H1 (cell line): Measurements from ENCODE around the gene TMEM18. TPM values are rescaled to one million over a fixed set of nuclear protein-coding genes. Genes with fewer than 3 reads are reported as not detected.

ENCODE experiments used
- CTCF ChIA-PET: fragments of 300-600 bp; sonication (Branson Sonifier 250); formaldehyde crosslinking; loops from one replicate; lab custom pipeline; 2021; ENCODE audit not compliant: partially characterized antibody; lab: Charles Lee
- POLR2A ChIA-PET: fragments of 300-600 bp; sonication (Branson Sonifier 250); formaldehyde crosslinking; loops from one replicate; lab custom pipeline; 2021; ENCODE audit warnings: inconsistent platforms; ENCODE audit not compliant: partially characterized antibody; lab: Charles Lee
- DNase-seq, 2 experiments: peaks; one replicate each; pipeline versions ENCODE4 v3.0.0 to v3.0.0-alpha.2; 2010 to 2022; ENCODE audit warnings: low spot score in 2 of 2, low read depth in 1 of 2, mixed read lengths in 1 of 2
- FAIRE-seq: peaks from 2 replicates; lab custom pipeline; 2011; peaks lifted over from hg19 to GRCh38; lab: Jason Lieb, UNC
- H2AFZ ChIP-seq: 2 replicates; pipeline ENCODE4 v1.8.1; 2012; ENCODE audit warnings: low read length, inconsistent platforms
- H2AK5ac ChIP-seq: 2 replicates; pipeline ENCODE4 v1.6.1; 2013; ENCODE audit warnings: low read depth, low read length
- H2BK120ac ChIP-seq: replicated peaks from 2 replicates; pipeline ENCODE3; 2013; ENCODE audit warnings: low read depth, low read length, inconsistent platforms
- H2BK12ac ChIP-seq: 2 replicates; pipeline ENCODE4 v1.6.1; 2013; ENCODE audit warnings: low read depth, low read length
- H2BK15ac ChIP-seq: 2 replicates; pipeline ENCODE4 v1.6.1; 2013; ENCODE audit warnings: low read length
- H2BK20ac ChIP-seq: 2 replicates; pipeline ENCODE4 v1.6.1; 2013; ENCODE audit warnings: low read length
- H2BK5ac ChIP-seq: 2 replicates; pipeline ENCODE4 v1.6.1; 2013; ENCODE audit warnings: low read depth, low read length
- H3K14ac ChIP-seq: 2 replicates; pipeline ENCODE4 v1.6.1; 2013; ENCODE audit warnings: inconsistent platforms; ENCODE audit not compliant: insufficient read length
- H3K18ac ChIP-seq: 2 replicates; pipeline ENCODE4 v1.6.1; 2013; ENCODE audit warnings: low read length; ENCODE audit errors: extremely low read depth
- H3K23ac ChIP-seq: 2 replicates; pipeline ENCODE4 v1.6.1; 2013; ENCODE audit warnings: inconsistent platforms; ENCODE audit not compliant: insufficient read length
- H3K23me2 ChIP-seq: 2 replicates; pipeline ENCODE4 v1.6.1; 2013; ENCODE audit warnings: low read depth, low read length
- H3K27ac ChIP-seq: 2 replicates; pipeline ENCODE4 v1.6.1; 2011; ENCODE audit warnings: low read depth, low read length, inconsistent platforms
- H3K27me3 ChIP-seq, 4 experiments: replicated peaks in 1 of 4; 1 replicate in 1 of 4; 2 replicates in 3 of 4; pipeline versions ENCODE4 v1.6.1 to v1.8.1; 2011 to 2013; ENCODE audit warnings: low read length in 3 of 4, mild to moderate bottlenecking in 3 of 4, inconsistent platforms in 2 of 4, mixed read lengths in 2 of 4, moderate library complexity in 1 of 4; ENCODE audit not compliant: control insufficient read depth in 3 of 4, insufficient read depth in 3 of 4; ENCODE audit errors: extremely low read depth in 1 of 4
- H3K36me3 ChIP-seq, 4 experiments: 2 replicates each; pipeline versions ENCODE4 v1.6.1 to v1.8.1; 2011 to 2013; ENCODE audit warnings: mild to moderate bottlenecking in 4 of 4, low read length in 3 of 4, moderate library complexity in 2 of 4, control low read depth in 1 of 4, inconsistent platforms in 1 of 4; ENCODE audit not compliant: insufficient read depth in 4 of 4, control insufficient read depth in 2 of 4
- H3K4ac ChIP-seq: replicated peaks from 2 replicates; pipeline ENCODE3; 2013; ENCODE audit warnings: low read length, low read depth, mixed read lengths, inconsistent platforms; ENCODE audit not compliant: insufficient read length
- H3K4me1 ChIP-seq, 4 experiments: replicated peaks in 1 of 4; 1 replicate in 1 of 4; 2 replicates in 3 of 4; pipeline versions ENCODE4 v1.6.1 to v1.8.1; 2011 to 2013; ENCODE audit warnings: low read length in 3 of 4, inconsistent platforms in 2 of 4, mixed read lengths in 1 of 4; ENCODE audit not compliant: insufficient read depth in 4 of 4, control insufficient read depth in 3 of 4
- H3K4me2 ChIP-seq, 2 experiments: 2 replicates each; pipeline versions ENCODE4 v1.6.1 to v1.8.1; 2011 to 2013; ENCODE audit warnings: low read depth in 2 of 2, low read length in 2 of 2, control low read depth in 1 of 2, inconsistent platforms in 1 of 2, mild to moderate bottlenecking in 1 of 2; ENCODE audit not compliant: insufficient read depth in 1 of 2
- H3K4me3 ChIP-seq, 4 experiments: fragments of 200-600, 300-600 bp in 1 of 4; sonication (generic), shearing (Covaris generic), sonication (Bioruptor Twin) in 1 of 4; 2 replicates each; pipeline versions ENCODE4 v1.5.1 to v1.8.1; 2011 to 2016; ENCODE audit warnings: low read length in 4 of 4, low read depth in 3 of 4, control low read depth in 2 of 4, inconsistent platforms in 2 of 4, mild to moderate bottlenecking in 2 of 4, mixed read lengths in 1 of 4, moderate library complexity in 1 of 4; ENCODE audit not compliant: insufficient read depth in 2 of 4; ENCODE audit errors: extremely low read depth in 1 of 4
- H3K56ac ChIP-seq: replicated peaks from 2 replicates; pipeline ENCODE3; 2013; ENCODE audit warnings: low read depth, mild to moderate bottlenecking, mixed read lengths, low read length, inconsistent platforms; ENCODE audit not compliant: insufficient read length
- H3K79me1 ChIP-seq: 2 replicates; pipeline ENCODE4 v1.6.1; 2013; ENCODE audit warnings: low read depth, low read length, control low read depth
- H3K79me2 ChIP-seq, 2 experiments: 2 replicates each; pipeline versions ENCODE4 v1.6.1 to v1.8.1; 2012 to 2013; ENCODE audit warnings: low read length in 2 of 2, mild to moderate bottlenecking in 2 of 2, inconsistent platforms in 1 of 2; ENCODE audit not compliant: insufficient read depth in 2 of 2, control insufficient read depth in 1 of 2
- H3K9ac ChIP-seq, 4 experiments: replicated peaks in 1 of 4; 1 replicate in 1 of 4; 2 replicates in 3 of 4; pipeline versions ENCODE4 v1.6.1 to v1.8.1; 2011 to 2013; ENCODE audit warnings: low read depth in 3 of 4, low read length in 3 of 4, control low read depth in 2 of 4, mild to moderate bottlenecking in 2 of 4, moderate library complexity in 2 of 4, inconsistent platforms in 1 of 4; ENCODE audit errors: extremely low read depth in 1 of 4
- H3K9me3 ChIP-seq, 2 experiments: 2 replicates each; pipeline versions ENCODE4 v1.6.1 to v1.8.1; 2012 to 2013; ENCODE audit warnings: mild to moderate bottlenecking in 2 of 2, moderate library complexity in 2 of 2, control low read depth in 1 of 2, inconsistent platforms in 1 of 2, low read depth in 1 of 2, low read length in 1 of 2, mixed read lengths in 1 of 2; ENCODE audit not compliant: insufficient read depth in 2 of 2
- H4K20me1 ChIP-seq, 2 experiments: replicated peaks in 1 of 2; 2 replicates each; pipeline versions ENCODE3 to v1.8.1; 2011 to 2013; ENCODE audit warnings: inconsistent platforms in 2 of 2, low read length in 2 of 2, mild to moderate bottlenecking in 1 of 2; ENCODE audit not compliant: insufficient read depth in 2 of 2, control insufficient read depth in 1 of 2
- H4K5ac ChIP-seq: 2 replicates; pipeline ENCODE4 v1.6.1; 2013; ENCODE audit warnings: low read length, low read depth, mixed read lengths, inconsistent platforms; ENCODE audit not compliant: insufficient read length
- H4K8ac ChIP-seq: 2 replicates; pipeline ENCODE4 v1.8.0; 2013; ENCODE audit warnings: mild to moderate bottlenecking, moderate library complexity, low read length, inconsistent platforms; ENCODE audit not compliant: insufficient read depth; ENCODE audit errors: extremely low read depth
- H4K91ac ChIP-seq: replicated peaks from 2 replicates; pipeline ENCODE3; 2013; ENCODE audit warnings: low read length, mixed read lengths, inconsistent platforms; ENCODE audit not compliant: insufficient read length
- BCL11A ChIP-seq, 2 experiments: IDR thresholded peaks; one replicate each; pipeline ENCODE4 v1.6.1; 2011; ENCODE audit warnings: low read depth in 2 of 2, low read length in 2 of 2, mild to moderate bottlenecking in 2 of 2
- CEBPB ChIP-seq: IDR thresholded peaks from 2 replicates; pipeline ENCODE4 v1.6.1; 2012; ENCODE audit warnings: low read depth, low read length
- CREB1 ChIP-seq: IDR thresholded peaks from 2 replicates; pipeline ENCODE4 v1.6.1; 2012; ENCODE audit warnings: inconsistent platforms
- FOSL1 ChIP-seq: IDR thresholded peaks from 2 replicates; pipeline ENCODE4 v1.6.1; 2011; ENCODE audit warnings: mild to moderate bottlenecking, low read depth, low read length, moderate library complexity; ENCODE audit not compliant: insufficient read depth
- GTF2F1 ChIP-seq: IDR thresholded peaks from 2 replicates; pipeline ENCODE4 v1.6.1; 2012; ENCODE audit warnings: low read depth, low read length, improper control_type of control experiment, borderline replicate concordance
- HDAC6 ChIP-seq: IDR thresholded peaks from one replicate; pipeline ENCODE4 v1.7.1; 2012; ENCODE audit warnings: low read depth, mild to moderate bottlenecking, inconsistent platforms, low read length, moderate library complexity
- KDM4A ChIP-seq: IDR thresholded peaks from one replicate; pipeline ENCODE4 v1.7.1; 2012; ENCODE audit warnings: low read depth, mild to moderate bottlenecking, moderate library complexity, low read length, inconsistent platforms; ENCODE audit not compliant: severe bottlenecking
- SIN3A ChIP-seq, 2 experiments: IDR thresholded peaks in 1 of 2; conservative IDR thresholded peaks in 1 of 2; 2 replicates each; pipeline ENCODE4 v1.6.1; 2011 to 2012; ENCODE audit warnings: low read length in 2 of 2, improper control_type of control experiment in 1 of 2, low read depth in 1 of 2, mild to moderate bottlenecking in 1 of 2
- SP1 ChIP-seq: IDR thresholded peaks from 2 replicates; pipeline ENCODE4 v1.6.1; 2011; ENCODE audit warnings: low read depth, low read length
- SP4 ChIP-seq: IDR thresholded peaks from 2 replicates; pipeline ENCODE4 v1.6.1; 2012; ENCODE audit warnings: low read length, inconsistent platforms
- SUZ12 ChIP-seq: fragments of 200-600 bp; sonication (generic); IDR thresholded peaks from 2 replicates; pipeline ENCODE4 v1.6.1; 2012; ENCODE audit warnings: mild to moderate bottlenecking, inconsistent platforms, low read length, moderate library complexity, mixed read lengths
- TAF7 ChIP-seq: optimal IDR thresholded peaks from 2 replicates; pipeline ENCODE3; 2011; ENCODE audit warnings: low read depth, mild to moderate bottlenecking, inconsistent platforms, low read length, moderate library complexity, borderline replicate concordance
- YY1 ChIP-seq: IDR thresholded peaks from 2 replicates; pipeline ENCODE4 v1.6.1; 2011; ENCODE audit warnings: low read depth, mild to moderate bottlenecking, low read length
- WGBS, 2 experiments: shearing (Covaris generic) in 1 of 2; methylation state at CpG; one replicate each; pipeline versions ENCODE4 v1.1.6 to v1.1.7; 2013 to 2015; ENCODE audit warnings: low lambda C conversion rate in 2 of 2, mixed read lengths in 2 of 2, inconsistent platforms in 1 of 2, low coverage in 1 of 2, missing lambda C conversion rate in 1 of 2; ENCODE audit not compliant: insufficient replicate concordance in 2 of 2, insufficient coverage in 1 of 2, insufficient read length in 1 of 2; ENCODE audit errors: extremely low coverage in 1 of 2, missing lambda C conversion rate in 1 of 2; 5-methylcytosine and 5-hydroxymethylcytosine counted together
- polyA plus RNA-seq, 7 experiments: library from polyadenylated mRNA; depleted of rRNA in 3 of 7; stranded (reverse) in 5 of 7; unstranded in 2 of 7; fragments of >200 nt in 5 of 7; fragments of 200-250 nt in 2 of 7; gene quantifications; 1 replicate in 5 of 7; 2 replicates in 1 of 7; 4 replicates in 1 of 7; pipeline versions ENCODE4 v1.2.1 to v1.2.3, GENCODE V29; 2011 to 2013; ENCODE audit warnings: missing spikeins in 2 of 7, mixed read lengths in 2 of 7
- total RNA-seq: library from RNA; stranded (reverse); fragmentation: NEBNext Ultra II Directional; extraction: Animal tissue kit (Norgen Biotek cat#: 25700); gene quantifications from 2 replicates; pipeline ENCODE4 v1.2.1, GENCODE V29; 2021

Gene TMEM18
- total and polyA plus RNA-seq, 2 of the 8 experiments (the other 6 are each of a cell fraction or from before 2014, with no cell fraction given), result 22.4 to 27.1 TPM

DNA sequence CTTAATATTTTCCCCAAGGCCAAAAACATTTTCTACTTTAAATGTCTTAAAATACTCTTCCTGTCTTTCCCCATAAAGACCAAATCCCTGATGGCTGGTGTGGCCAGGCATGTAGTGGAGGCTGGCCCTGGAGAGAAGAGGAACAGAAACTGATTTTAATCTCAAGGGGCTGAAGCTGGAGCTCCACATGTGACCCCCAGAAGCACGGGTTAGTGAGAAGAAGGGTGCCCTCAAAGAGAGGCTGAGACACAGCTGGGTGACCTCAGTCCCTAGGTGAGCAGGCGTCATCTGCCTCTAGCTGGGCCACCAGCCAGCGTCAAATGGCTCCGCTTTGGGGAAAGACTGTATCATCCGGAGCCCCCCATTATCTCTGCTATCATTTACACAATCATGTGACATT is 19.3 kb upstream of the TMEM18 start:
- no peak overlapping the region for H3K9ac ChIP-seq
- H2AFZ ChIP-seq, result no peak overlapping the region
- H4K5ac ChIP-seq, result no peak overlapping the region
- no peak overlapping the region for H3K18ac ChIP-seq
- no peaks in the 10 kb centered on the region for H3K79me1 ChIP-seq
- CTCF ChIA-PET, result interaction anchor here (1.0 to 1.3 kb wide), 3 partner anchors 10 to 55 kb away, joined by 3 read pairs; no protein-coding TSS in a partner anchor
- H2BK5ac ChIP-seq, result no peak overlapping the region
- H2BK15ac ChIP-seq, result no peak overlapping the region
- no peak overlapping the region for H3K4me3 ChIP-seq
- no peak overlapping the region for H3K4me2 ChIP-seq
- H3K23me2 ChIP-seq, result no peaks in the 10 kb centered on the region
- POLR2A ChIA-PET, result interaction anchor here (0.6 kb wide), 1 partner anchor 265 kb away, joined by 3 read pairs; no protein-coding TSS in a partner anchor
- 0 out of 4 replicates have a peak, but pooled peaks cover 0 to 2% of the 10 kb centered on the region in 2 experiments for H3K9me3 ChIP-seq
- H3K36me3 ChIP-seq, result no peaks in the 10 kb centered on the region
- H3K23ac ChIP-seq, result no peak overlapping the region
- H3K4ac ChIP-seq, result no peak overlapping the region
- no peak overlapping the region for H2BK120ac ChIP-seq
- no peak overlapping the region for H3K56ac ChIP-seq
- H4K91ac ChIP-seq, result peak overlapping the region; percentile 27
- DNase-seq (no peak), FAIRE-seq (no peak)
- WGBS, 2 experiments, result 95% methylated on average over 5 of the region's 5 CpGs; no CpG with 5 or more reads in 1 of the 2 experiments
- H3K27me3 ChIP-seq, result no peaks in the 10 kb centered on the region; a peak in 1 of 7 replicates
- no peak overlapping the region for H2BK20ac ChIP-seq
- no peak overlapping the region for H2BK12ac ChIP-seq
- H2AK5ac ChIP-seq, result no peak overlapping the region
- no peak overlapping the region for H3K14ac ChIP-seq
- no peaks in the 10 kb centered on the region for H4K20me1 ChIP-seq
- H3K79me2 ChIP-seq, result no peaks in the 10 kb centered on the region
- H4K8ac ChIP-seq, result no peak overlapping the region
- TF ChIP-seq FOSL1, result no peak
- TF ChIP-seq YY1, result no peak
- no peak for TF ChIP-seq HDAC6
- no peak for TF ChIP-seq KDM4A
- no peak for TF ChIP-seq SP1
- TF ChIP-seq BCL11A (IDR thresholded peaks at IDR 0.05; ENCODE audit: low read depth in 2 of 2, low read length in 2 of 2), result no peak
- TF ChIP-seq TAF7, result no peak
- no peak for TF ChIP-seq GTF2F1
- no peak for TF ChIP-seq SP4
- no peak for TF ChIP-seq SIN3A (conservative IDR thresholded peaks at IDR 0.05 in 1 of 2, IDR thresholded peaks at IDR 0.05 in 1 of 2; ENCODE audit: low read depth in 1 of 2, low read length in 2 of 2)
- no peak for TF ChIP-seq CREB1
- no peak for TF ChIP-seq CEBPB
- TF ChIP-seq SUZ12, result no peak
- H3K27ac ChIP-seq, result no peak overlapping the region
- 0 out of 7 replicates have a peak, but pooled peaks cover 0 to 2% (median 0%) of the 10 kb centered on the region in 4 experiments for H3K4me1 ChIP-seq
